ENCODE measurements around the gene ESYT2. TPM values are rescaled to one million over a fixed set of nuclear protein-coding genes. Genes with fewer than 3 reads are reported as not detected.

The ESYT2 gene
- total and polyA plus RNA-seq, 9 of the 15 experiments (the other 6 are each of a cell fraction or from before 2014, with no cell fraction given), result 5.8 to 86.9 (median 64.7) TPM

DNA sequence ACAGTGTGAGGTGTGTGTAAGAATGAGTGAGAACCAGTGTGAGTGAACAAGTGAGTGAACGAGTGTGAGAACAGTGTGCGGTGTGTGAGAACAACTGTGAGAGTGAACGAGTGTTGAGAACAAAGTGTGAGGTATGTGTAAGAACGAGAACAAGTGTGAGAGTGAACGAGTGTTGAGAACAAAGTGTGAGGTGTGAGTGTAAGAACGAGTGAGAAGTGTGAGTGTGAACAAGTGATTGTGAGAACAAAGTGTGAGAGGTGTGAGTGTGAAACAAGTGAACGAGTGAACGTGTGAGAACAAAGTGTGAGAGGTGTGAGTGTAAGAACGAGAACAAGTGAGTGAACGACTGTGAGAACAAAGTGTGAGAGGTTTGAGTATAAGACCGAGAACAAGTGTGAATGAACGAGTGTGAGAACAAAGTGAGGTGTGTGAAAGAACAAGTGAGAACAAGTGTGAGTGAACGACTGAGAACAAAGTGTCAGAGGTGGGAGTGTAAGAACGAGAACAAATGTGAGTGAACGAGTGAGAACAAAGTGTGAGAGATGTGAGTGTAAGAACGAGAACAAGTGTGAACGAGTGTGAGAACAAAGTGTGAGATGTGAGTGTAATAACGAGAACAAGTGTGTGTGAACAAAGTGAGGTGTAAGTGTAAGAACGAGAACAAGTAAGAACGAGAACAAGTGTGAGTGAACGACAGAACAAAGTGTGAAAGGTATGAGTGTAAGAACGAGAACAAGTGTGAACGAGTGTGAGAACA is 47.9 kb downstream of the ESYT2 start (continued):
- TF ChIP-seq, protein P1, sequence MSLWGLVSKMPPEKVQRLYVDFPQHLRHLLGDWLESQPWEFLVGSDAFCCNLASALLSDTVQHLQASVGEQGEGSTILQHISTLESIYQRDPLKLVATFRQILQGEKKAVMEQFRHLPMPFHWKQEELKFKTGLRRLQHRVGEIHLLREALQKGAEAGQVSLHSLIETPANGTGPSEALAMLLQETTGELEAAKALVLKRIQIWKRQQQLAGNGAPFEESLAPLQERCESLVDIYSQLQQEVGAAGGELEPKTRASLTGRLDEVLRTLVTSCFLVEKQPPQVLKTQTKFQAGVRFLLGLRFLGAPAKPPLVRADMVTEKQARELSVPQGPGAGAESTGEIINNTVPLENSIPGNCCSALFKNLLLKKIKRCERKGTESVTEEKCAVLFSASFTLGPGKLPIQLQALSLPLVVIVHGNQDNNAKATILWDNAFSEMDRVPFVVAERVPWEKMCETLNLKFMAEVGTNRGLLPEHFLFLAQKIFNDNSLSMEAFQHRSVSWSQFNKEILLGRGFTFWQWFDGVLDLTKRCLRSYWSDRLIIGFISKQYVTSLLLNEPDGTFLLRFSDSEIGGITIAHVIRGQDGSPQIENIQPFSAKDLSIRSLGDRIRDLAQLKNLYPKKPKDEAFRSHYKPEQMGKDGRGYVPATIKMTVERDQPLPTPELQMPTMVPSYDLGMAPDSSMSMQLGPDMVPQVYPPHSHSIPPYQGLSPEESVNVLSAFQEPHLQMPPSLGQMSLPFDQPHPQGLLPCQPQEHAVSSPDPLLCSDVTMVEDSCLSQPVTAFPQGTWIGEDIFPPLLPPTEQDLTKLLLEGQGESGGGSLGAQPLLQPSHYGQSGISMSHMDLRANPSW (CRISPR knock-in tag; IDR thresholded peaks at IDR 0.05), result no peak
- TF ChIP-seq PHF20 (IDR thresholded peaks at IDR 0.05; ENCODE audit: partially characterized antibody) (no peak), TSC22D4 (tag; IDR thresholded peaks at IDR 0.05) (peak; percentile 78; the same call in 1 of the 2 replicates), CSDE1 (IDR thresholded peaks at IDR 0.05) (0 out of 4 replicates have a peak, but pooled peaks of 1 of the 2 experiments have one; percentile 51), NCOA6 (IDR thresholded peaks at IDR 0.05) (no peak), SUPT5H (IDR thresholded peaks at IDR 0.05) (peak; percentile 46), PHF21A (IDR thresholded peaks at IDR 0.05; ENCODE audit: borderline replicate concordance, low read depth) (no peak), RBM17 (IDR thresholded peaks at IDR 0.05; ENCODE audit: borderline replicate concordance, low read depth, low read length) (no peak), ETV6 (IDR thresholded peaks at IDR 0.05; ENCODE audit: borderline replicate concordance in 1 of 2, low read depth in 2 of 2, low read length in 1 of 2) (no peak), ETV6 (CRISPR knock-in tag; IDR thresholded peaks at IDR 0.05; ENCODE audit: borderline replicate concordance) (0 out of 2 replicates have a peak, but pooled peaks have one; percentile 36), ZNF174 (CRISPR knock-in tag; IDR thresholded peaks at IDR 0.05) (no peak), ZNF445 (CRISPR knock-in tag; IDR thresholded peaks at IDR 0.05; ENCODE audit: low read depth) (no peak)
- TF ChIP-seq, protein P2, sequence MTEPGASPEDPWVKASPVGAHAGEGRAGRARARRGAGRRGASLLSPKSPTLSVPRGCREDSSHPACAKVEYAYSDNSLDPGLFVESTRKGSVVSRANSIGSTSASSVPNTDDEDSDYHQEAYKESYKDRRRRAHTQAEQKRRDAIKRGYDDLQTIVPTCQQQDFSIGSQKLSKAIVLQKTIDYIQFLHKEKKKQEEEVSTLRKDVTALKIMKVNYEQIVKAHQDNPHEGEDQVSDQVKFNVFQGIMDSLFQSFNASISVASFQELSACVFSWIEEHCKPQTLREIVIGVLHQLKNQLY (CRISPR knock-in tag; conservative IDR thresholded peaks at IDR 0.05), result no peak
- TF ChIP-seq, protein P3, sequence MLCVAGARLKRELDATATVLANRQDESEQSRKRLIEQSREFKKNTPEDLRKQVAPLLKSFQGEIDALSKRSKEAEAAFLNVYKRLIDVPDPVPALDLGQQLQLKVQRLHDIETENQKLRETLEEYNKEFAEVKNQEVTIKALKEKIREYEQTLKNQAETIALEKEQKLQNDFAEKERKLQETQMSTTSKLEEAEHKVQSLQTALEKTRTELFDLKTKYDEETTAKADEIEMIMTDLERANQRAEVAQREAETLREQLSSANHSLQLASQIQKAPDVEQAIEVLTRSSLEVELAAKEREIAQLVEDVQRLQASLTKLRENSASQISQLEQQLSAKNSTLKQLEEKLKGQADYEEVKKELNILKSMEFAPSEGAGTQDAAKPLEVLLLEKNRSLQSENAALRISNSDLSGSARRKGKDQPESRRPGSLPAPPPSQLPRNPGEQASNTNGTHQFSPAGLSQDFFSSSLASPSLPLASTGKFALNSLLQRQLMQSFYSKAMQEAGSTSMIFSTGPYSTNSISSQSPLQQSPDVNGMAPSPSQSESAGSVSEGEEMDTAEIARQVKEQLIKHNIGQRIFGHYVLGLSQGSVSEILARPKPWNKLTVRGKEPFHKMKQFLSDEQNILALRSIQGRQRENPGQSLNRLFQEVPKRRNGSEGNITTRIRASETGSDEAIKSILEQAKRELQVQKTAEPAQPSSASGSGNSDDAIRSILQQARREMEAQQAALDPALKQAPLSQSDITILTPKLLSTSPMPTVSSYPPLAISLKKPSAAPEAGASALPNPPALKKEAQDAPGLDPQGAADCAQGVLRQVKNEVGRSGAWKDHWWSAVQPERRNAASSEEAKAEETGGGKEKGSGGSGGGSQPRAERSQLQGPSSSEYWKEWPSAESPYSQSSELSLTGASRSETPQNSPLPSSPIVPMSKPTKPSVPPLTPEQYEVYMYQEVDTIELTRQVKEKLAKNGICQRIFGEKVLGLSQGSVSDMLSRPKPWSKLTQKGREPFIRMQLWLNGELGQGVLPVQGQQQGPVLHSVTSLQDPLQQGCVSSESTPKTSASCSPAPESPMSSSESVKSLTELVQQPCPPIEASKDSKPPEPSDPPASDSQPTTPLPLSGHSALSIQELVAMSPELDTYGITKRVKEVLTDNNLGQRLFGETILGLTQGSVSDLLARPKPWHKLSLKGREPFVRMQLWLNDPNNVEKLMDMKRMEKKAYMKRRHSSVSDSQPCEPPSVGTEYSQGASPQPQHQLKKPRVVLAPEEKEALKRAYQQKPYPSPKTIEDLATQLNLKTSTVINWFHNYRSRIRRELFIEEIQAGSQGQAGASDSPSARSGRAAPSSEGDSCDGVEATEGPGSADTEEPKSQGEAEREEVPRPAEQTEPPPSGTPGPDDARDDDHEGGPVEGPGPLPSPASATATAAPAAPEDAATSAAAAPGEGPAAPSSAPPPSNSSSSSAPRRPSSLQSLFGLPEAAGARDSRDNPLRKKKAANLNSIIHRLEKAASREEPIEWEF (CRISPR knock-in tag; IDR thresholded peaks at IDR 0.05), result no peak
- TF ChIP-seq, protein P4, sequence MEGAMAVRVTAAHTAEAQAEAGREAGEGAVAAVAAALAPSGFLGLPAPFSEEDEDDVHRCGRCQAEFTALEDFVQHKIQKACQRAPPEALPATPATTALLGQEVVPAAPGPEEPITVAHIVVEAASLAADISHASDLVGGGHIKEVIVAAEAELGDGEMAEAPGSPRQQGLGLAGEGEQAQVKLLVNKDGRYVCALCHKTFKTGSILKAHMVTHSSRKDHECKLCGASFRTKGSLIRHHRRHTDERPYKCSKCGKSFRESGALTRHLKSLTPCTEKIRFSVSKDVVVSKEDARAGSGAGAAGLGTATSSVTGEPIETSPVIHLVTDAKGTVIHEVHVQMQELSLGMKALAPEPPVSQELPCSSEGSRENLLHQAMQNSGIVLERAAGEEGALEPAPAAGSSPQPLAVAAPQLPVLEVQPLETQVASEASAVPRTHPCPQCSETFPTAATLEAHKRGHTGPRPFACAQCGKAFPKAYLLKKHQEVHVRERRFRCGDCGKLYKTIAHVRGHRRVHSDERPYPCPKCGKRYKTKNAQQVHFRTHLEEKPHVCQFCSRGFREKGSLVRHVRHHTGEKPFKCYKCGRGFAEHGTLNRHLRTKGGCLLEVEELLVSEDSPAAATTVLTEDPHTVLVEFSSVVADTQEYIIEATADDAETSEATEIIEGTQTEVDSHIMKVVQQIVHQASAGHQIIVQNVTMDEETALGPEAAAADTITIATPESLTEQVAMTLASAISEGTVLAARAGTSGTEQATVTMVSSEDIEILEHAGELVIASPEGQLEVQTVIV (CRISPR knock-in tag; IDR thresholded peaks at IDR 0.05; ENCODE audit: borderline replicate concordance), result no peak

Data from K562 (cell line).